Loucy (cell line): Measurements from ENCODE around the gene FAM168B.
"Not testable (repeated sequence)": the region's sequence is repeated elsewhere in the genome, so short reads cannot be mapped to it uniquely, and the experiment has no call there.

ENCODE experiments used
- EZH2phosphoT487 ChIP-seq: fragments of 200-600 bp; IDR thresholded peaks from 2 replicates; pipeline ENCODE4 v1.6.1; 2018; ENCODE audit warnings: antibody characterized with exemption, mild to moderate bottlenecking, moderate library complexity, borderline replicate concordance
- TF ChIP-seq, protein P1 (sequence below): fragments of 200-600 bp; sonication (generic); conservative IDR thresholded peaks from 2 replicates; pipeline ENCODE4 v1.5.1; 2014; ENCODE audit warnings: mild to moderate bottlenecking, antibody characterized with exemption, low read length

DNA sequence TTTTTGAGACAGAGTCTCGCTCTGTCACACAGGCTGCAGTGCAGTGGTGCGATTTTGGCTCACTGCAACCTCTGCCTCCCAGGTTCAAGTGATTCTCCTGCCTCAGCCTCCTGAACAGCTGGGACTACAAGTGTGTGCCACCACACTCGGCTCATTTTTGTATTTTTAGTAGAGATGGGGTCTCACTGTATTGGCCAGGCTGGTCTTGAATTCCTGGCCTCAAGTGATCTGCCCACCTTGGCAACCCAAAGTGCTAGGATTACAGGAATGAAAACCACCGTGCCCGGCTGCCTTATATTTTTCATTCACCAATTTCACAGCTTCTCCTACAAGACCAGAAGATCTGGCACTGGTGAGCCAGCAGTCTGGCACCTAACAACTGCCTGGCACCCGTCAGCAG is 25.1 kb downstream of the FAM168B start:
- TF ChIP-seq, protein P1, sequence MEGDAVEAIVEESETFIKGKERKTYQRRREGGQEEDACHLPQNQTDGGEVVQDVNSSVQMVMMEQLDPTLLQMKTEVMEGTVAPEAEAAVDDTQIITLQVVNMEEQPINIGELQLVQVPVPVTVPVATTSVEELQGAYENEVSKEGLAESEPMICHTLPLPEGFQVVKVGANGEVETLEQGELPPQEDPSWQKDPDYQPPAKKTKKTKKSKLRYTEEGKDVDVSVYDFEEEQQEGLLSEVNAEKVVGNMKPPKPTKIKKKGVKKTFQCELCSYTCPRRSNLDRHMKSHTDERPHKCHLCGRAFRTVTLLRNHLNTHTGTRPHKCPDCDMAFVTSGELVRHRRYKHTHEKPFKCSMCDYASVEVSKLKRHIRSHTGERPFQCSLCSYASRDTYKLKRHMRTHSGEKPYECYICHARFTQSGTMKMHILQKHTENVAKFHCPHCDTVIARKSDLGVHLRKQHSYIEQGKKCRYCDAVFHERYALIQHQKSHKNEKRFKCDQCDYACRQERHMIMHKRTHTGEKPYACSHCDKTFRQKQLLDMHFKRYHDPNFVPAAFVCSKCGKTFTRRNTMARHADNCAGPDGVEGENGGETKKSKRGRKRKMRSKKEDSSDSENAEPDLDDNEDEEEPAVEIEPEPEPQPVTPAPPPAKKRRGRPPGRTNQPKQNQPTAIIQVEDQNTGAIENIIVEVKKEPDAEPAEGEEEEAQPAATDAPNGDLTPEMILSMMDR = not testable (repeated sequence)
- not testable (repeated sequence) for TF ChIP-seq EZH2phosphoT487
